HFFc6 (cell line): ENCODE measurements around the gene GADL1. TPM values are rescaled to one million over a fixed set of nuclear protein-coding genes. Genes with fewer than 3 reads are reported as not detected.

ENCODE experiments used
- DNase-seq: peaks from one replicate; pipeline ENCODE4 v3.0.0-alpha.2; 2018
- H3K27ac Mint-ChIP-seq: 2 replicates; pipeline ENCODE4 v1.8.0; 2020; ENCODE audit warnings: mild to moderate bottlenecking, mixed read lengths
- H3K27me3 Mint-ChIP-seq: 2 replicates; pipeline ENCODE4 v1.8.0; 2021; ENCODE audit warnings: mild to moderate bottlenecking, moderate library complexity, mixed read lengths; ENCODE audit not compliant: insufficient read depth
- H3K36me3 Mint-ChIP-seq: 2 replicates; pipeline ENCODE4 v1.8.0; 2021; ENCODE audit warnings: low read depth, mixed read lengths
- H3K4me1 Mint-ChIP-seq: 2 replicates; pipeline ENCODE4 v1.8.0; 2020; ENCODE audit warnings: low read depth, mixed read lengths
- H3K4me3 Mint-ChIP-seq: 2 replicates; pipeline ENCODE4 v1.8.0; 2020; ENCODE audit warnings: mild to moderate bottlenecking, moderate library complexity, mixed read lengths
- H3K9me3 Mint-ChIP-seq: 2 replicates; pipeline ENCODE4 v1.8.0; 2020; ENCODE audit warnings: mild to moderate bottlenecking, mixed read lengths
- CTCF ChIP-seq: fragments of 200-600 bp; sonication (generic); IDR thresholded peaks from 2 replicates; pipeline ENCODE4 v1.5.0; 2021; ENCODE audit warnings: antibody characterized with exemption, mild to moderate bottlenecking
- total RNA-seq, 6 experiments: library from RNA; stranded (reverse); fragmentation: NEBNext Ultra II Directional; extraction: Animal tissue kit (Norgen Biotek cat#: 25700); gene quantifications; 2 replicates in 1 of 6; 3 replicates in 5 of 6; pipeline ENCODE4 v1.2.3, GENCODE V29; 2021

Gene GADL1
- total RNA-seq, 6 experiments from 2014 or later = not detected

DNA sequence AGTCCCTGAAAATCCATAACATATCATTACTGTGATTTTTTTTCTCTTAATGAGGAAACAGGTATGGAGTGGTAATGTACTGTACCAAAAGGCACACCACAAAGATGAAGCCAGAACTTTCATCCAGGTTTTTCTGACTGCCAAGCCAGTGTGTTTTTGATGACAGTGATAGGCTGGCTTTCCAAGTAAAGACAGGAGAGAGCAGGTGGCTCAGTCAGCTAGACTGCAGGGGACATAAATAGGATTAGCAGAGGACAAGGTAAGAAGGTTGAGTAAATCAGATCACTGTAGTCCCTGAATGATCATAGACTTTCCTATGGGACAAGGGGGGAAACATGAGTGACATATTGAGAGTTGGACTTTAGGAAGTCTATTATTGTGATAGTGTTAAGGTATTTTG is 127.9 kb downstream of the GADL1 start:
- no peaks in the 10 kb centered on the region for H3K9me3 Mint-ChIP-seq
- H3K36me3 Mint-ChIP-seq = no peaks in the 10 kb centered on the region
- H3K27ac Mint-ChIP-seq = no peak overlapping the region
- TF ChIP-seq CTCF = no peak
- H3K27me3 Mint-ChIP-seq = peaks cover 2% of the 10 kb centered on the region; the same call in 1 of the 2 replicates
- no peak overlapping the region for H3K4me3 Mint-ChIP-seq
- no peak for DNase-seq
- peaks cover 20% of the 10 kb centered on the region for H3K4me1 Mint-ChIP-seq

DNA sequence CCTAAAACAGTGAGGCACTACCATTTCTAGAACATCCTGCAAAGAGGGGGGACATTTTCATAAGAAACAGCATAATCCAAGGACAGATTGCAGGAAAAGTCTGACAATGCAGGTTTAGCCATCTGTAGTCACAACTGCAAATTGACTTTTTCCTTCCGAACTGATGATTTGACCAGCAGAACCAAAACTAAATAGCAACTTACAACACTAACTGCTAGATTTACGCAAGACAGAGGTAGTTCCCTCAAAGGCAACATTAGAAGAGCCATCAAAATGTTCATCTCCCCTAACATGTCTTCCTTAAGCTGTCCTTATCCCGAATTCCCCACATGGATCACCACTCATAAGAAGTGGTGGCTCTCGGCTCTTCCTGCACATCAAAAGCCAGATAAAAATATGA is 129.6 kb downstream of the GADL1 start:
- DNase-seq = no peak
- no peak for TF ChIP-seq CTCF
- Mint-ChIP-seq H3K27me3 (peaks cover 2% of the 10 kb centered on the region), H3K36me3 (no peaks in the 10 kb centered on the region), H3K4me1 (peaks cover 14% of the 10 kb centered on the region), H3K27ac (no peak overlapping the region), H3K4me3 (no peak overlapping the region), H3K9me3 (no peaks in the 10 kb centered on the region)

DNA sequence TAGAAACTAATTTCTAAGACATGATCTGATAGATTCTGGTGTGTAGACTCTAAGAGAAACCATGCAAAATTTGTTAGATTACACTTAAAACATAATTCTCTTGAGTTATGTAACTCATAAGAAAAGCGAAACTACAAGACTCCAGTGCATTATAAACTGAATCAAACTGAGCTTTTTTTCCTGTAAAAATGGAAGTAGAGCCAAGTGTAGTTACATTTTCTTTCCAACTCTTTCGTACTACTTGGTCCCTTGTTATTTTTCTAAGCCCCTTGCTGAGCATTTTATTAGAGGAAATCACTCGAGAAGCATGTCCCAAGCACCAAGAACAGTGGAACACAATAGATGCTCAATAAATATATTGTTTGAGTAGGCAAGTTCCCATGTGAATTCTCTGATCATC is 130.2 kb downstream of the GADL1 start:
- H3K36me3 Mint-ChIP-seq = no peaks in the 10 kb centered on the region
- H3K9me3 Mint-ChIP-seq = no peaks in the 10 kb centered on the region
- no peak for DNase-seq
- no peak for TF ChIP-seq CTCF
- H3K27ac Mint-ChIP-seq = no peak overlapping the region
- no peak overlapping the region for H3K4me3 Mint-ChIP-seq
- H3K4me1 Mint-ChIP-seq = peaks cover 11% of the 10 kb centered on the region
- H3K27me3 Mint-ChIP-seq = peaks cover 2% of the 10 kb centered on the region

DNA sequence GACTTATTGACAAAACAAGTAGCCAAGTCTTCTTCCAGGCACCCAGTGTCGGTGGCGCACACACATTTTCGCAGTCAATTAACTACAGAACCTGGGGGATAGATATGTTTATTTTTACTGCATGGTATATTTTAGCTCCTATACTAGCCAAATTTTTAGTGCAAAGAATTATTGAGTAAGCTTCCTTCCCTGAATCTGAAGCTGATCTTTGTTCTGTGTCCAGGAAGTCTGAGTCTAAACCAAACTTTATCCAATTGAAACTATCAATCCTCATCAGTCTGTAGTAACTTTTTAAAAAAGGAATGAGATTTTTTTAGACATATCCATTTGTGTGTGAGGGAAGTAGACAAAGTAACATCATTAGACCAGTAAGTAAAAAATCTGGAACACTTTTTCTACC is 133.1 kb downstream of the GADL1 start:
- DNase-seq = no peak
- Mint-ChIP-seq H3K27me3 (peaks cover 2% of the 10 kb centered on the region), H3K4me1 (peaks cover 20% of the 10 kb centered on the region), H3K27ac (no peak overlapping the region), H3K9me3 (no peaks in the 10 kb centered on the region), H3K4me3 (no peak overlapping the region), H3K36me3 (no peaks in the 10 kb centered on the region)
- TF ChIP-seq CTCF = no peak

DNA sequence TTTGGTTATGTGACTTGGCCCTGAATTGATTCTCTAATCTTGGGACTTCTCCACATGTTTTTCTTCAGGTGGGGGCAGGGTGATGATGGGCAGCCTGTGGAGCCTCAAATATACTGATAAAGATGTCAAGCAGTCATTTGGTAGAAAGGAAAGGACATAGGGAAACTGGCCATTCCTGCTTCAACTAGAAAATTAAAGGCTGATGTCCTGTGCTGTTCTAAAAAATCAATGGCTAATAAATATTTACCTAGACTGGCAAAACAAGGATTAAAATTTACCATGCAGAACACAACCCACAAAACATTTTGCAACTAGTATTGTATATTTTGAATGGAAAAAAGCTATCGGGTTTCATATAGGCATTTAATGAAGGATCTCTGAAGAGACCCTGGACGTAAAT is 133.7 kb downstream of the GADL1 start:
- Mint-ChIP-seq H3K27me3 (peaks cover 2% of the 10 kb centered on the region), H3K4me1 (peaks cover 20% of the 10 kb centered on the region), H3K4me3 (no peak overlapping the region), H3K27ac (no peak overlapping the region), H3K9me3 (no peaks in the 10 kb centered on the region), H3K36me3 (no peaks in the 10 kb centered on the region)
- no peak for TF ChIP-seq CTCF
- no peak for DNase-seq
